ENCODE data around the gene NLRP3. TPM values are rescaled to one million over a fixed set of nuclear protein-coding genes. Genes with fewer than 3 reads are reported as not detected.
"Not testable (repeated sequence)": the region's sequence is repeated elsewhere in the genome, so short reads cannot be mapped to it uniquely, and the experiment has no call there.

NLRP3 gene
- total and polyA plus RNA-seq, 2 experiments from 2014 or later, result 0.28 to 0.76 TPM

DNA sequence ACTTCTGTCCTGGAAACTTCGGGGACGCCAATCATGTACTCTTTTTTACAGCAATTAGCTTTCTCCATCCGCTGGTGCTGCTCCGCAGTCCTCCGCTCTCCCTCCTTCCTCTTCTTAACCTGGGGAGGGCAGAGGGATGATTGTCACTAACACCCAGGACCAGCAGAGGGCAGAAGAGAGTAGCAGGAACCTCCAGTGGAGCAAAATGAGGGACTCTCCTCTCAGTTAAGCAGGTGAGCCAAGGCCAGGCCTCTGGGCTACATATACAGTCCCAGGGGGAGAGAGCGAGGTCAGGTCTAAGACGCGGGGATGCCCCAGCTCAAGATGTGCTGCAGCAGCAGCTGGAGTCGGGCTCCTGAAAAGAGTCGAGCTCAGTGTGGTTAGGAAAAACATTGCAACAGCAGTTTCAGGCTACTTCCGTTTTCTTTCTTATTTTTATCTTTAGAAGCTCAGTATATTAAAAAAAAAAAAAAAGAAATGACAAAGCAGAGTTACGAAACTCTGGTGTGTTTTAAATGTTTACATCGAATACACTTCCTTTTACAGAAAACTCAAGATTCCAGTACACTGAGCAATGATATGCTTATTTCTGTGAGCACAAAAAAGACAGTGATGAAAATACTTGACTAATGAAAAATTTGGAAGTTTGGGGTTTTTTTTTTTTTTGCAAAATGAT, 25.7 kb upstream of the NLRP3 start:
- H3K27me3 ChIP-seq (replicated peaks; ENCODE audit: insufficient read depth), result no peaks in the 10 kb centered on the region
- H3K9me3 ChIP-seq (ENCODE audit: low read depth), result no peaks in the 10 kb centered on the region
- peaks cover 8% of the 10 kb centered on the region; the same call in 1 of the 2 replicates for H3K4me1 ChIP-seq (ENCODE audit: insufficient read depth)
- H3K36me3 ChIP-seq (ENCODE audit: low read depth), result no peaks in the 10 kb centered on the region
- peak overlapping the region; percentile 83 for H3K4me2 ChIP-seq (ENCODE audit: unreplicated experiment)
- WGBS, 2 experiments (ENCODE audit: low coverage in 1 of 2, low lambda C conversion rate in 2 of 2, missing lambda C conversion rate in 2 of 2), result 2 to 6% methylated on average over 13 of the region's 13 CpGs
- DNase-seq, result peak; percentile 79
- TF ChIP-seq EZH2 (IDR thresholded peaks at IDR 0.05; ENCODE audit: insufficient read depth, poor library complexity, severe bottlenecking) (no peak), EZH2phosphoT487 (IDR thresholded peaks at IDR 0.05; ENCODE audit: insufficient read depth, low read depth) (no peak)
- no peaks in the 10 kb centered on the region for H3K79me2 ChIP-seq (ENCODE audit: insufficient read depth)
- no peaks in the 10 kb centered on the region for H3K9me2 ChIP-seq (ENCODE audit: insufficient read depth)
- no peaks in the 10 kb centered on the region for H3F3A ChIP-seq (ENCODE audit: insufficient read depth)
- H4K20me1 ChIP-seq (ENCODE audit: insufficient read depth), result no peaks in the 10 kb centered on the region
- peak overlapping the region; percentile 45 for H3K9ac ChIP-seq
- in situ Hi-C loops (cut with MboI), result no loop called here
- H2AFZ ChIP-seq, result peak overlapping the region; percentile 91
- H3K4me3 ChIP-seq, result peak overlapping the region; percentile 64
- H3K27ac ChIP-seq, result peak overlapping the region; percentile 48

GRCh38 chr1:247390996-247391395, 25.0 kb upstream of the NLRP3 start:
- Histone ChIP-seq H3K9me3 (ENCODE audit: low read depth) (no peaks in the 10 kb centered on the region), H3K9me2 (ENCODE audit: insufficient read depth) (no peaks in the 10 kb centered on the region), H2AFZ (no peak overlapping the region), H3F3A (ENCODE audit: insufficient read depth) (no peaks in the 10 kb centered on the region), H3K27ac (no peak overlapping the region), H4K20me1 (ENCODE audit: insufficient read depth) (no peaks in the 10 kb centered on the region), H3K9ac (no peak overlapping the region), H3K27me3 (replicated peaks; ENCODE audit: insufficient read depth) (no peaks in the 10 kb centered on the region), H3K4me3 (no peak overlapping the region), H3K4me2 (ENCODE audit: unreplicated experiment) (no peak overlapping the region), H3K4me1 (ENCODE audit: insufficient read depth) (peaks cover 8% of the 10 kb centered on the region; the same call in 1 of the 2 replicates), H3K36me3 (ENCODE audit: low read depth) (no peaks in the 10 kb centered on the region), H3K79me2 (ENCODE audit: insufficient read depth) (no peaks in the 10 kb centered on the region)
- WGBS, 2 experiments (ENCODE audit: low coverage in 1 of 2, low lambda C conversion rate in 2 of 2, missing lambda C conversion rate in 2 of 2), result 81 to 86% methylated on average over 4 of the region's 4 CpGs
- in situ Hi-C loops (cut with MboI), result no loop called here
- no peak for DNase-seq
- TF ChIP-seq EZH2phosphoT487 (IDR thresholded peaks at IDR 0.05; ENCODE audit: insufficient read depth, low read depth), result no peak
- no peak for TF ChIP-seq EZH2 (IDR thresholded peaks at IDR 0.05; ENCODE audit: insufficient read depth, poor library complexity, severe bottlenecking)

- no peak for DNase-seq
- no peak overlapping the region for H2AFZ ChIP-seq
- WGBS, 2 experiments (ENCODE audit: low coverage in 1 of 2, low lambda C conversion rate in 2 of 2, missing lambda C conversion rate in 2 of 2), result 38 to 45% methylated on average over 1 of the region's 1 CpG
- no peak overlapping the region for H3K9ac ChIP-seq
- H3K9me2 ChIP-seq (ENCODE audit: insufficient read depth), result no peaks in the 10 kb centered on the region
- H4K20me1 ChIP-seq (ENCODE audit: insufficient read depth), result no peaks in the 10 kb centered on the region
- in situ Hi-C loops (cut with MboI), result no loop called here
- H3K36me3 ChIP-seq (ENCODE audit: low read depth), result no peaks in the 10 kb centered on the region
- TF ChIP-seq EZH2phosphoT487 (IDR thresholded peaks at IDR 0.05; ENCODE audit: insufficient read depth, low read depth), result no peak
- no peak for TF ChIP-seq EZH2 (IDR thresholded peaks at IDR 0.05; ENCODE audit: insufficient read depth, poor library complexity, severe bottlenecking)
- H3K27me3 ChIP-seq (replicated peaks; ENCODE audit: insufficient read depth), result no peaks in the 10 kb centered on the region
- H3F3A ChIP-seq (ENCODE audit: insufficient read depth), result no peaks in the 10 kb centered on the region
- no peaks in the 10 kb centered on the region for H3K79me2 ChIP-seq (ENCODE audit: insufficient read depth)
- H3K27ac ChIP-seq, result no peak overlapping the region
- H3K4me3 ChIP-seq, result no peak overlapping the region
- H3K9me3 ChIP-seq (ENCODE audit: low read depth), result no peaks in the 10 kb centered on the region
- H3K4me2 ChIP-seq (ENCODE audit: unreplicated experiment), result no peak overlapping the region
- H3K4me1 ChIP-seq (ENCODE audit: insufficient read depth), result peaks cover 4% of the 10 kb centered on the region; the same call in 1 of the 2 replicates
Measured at GRCh38 chr1:247392088-247392487, 23.9 kb upstream of the NLRP3 start.

GRCh38 chr1:247395075-247395474, 20.9 kb upstream of the NLRP3 start:
- H3K4me1 ChIP-seq (ENCODE audit: insufficient read depth); H3K36me3 ChIP-seq (ENCODE audit: low read depth); H2AFZ ChIP-seq; DNase-seq; H3K79me2 ChIP-seq (ENCODE audit: insufficient read depth); H3K27ac ChIP-seq; H4K20me1 ChIP-seq (ENCODE audit: insufficient read depth); H3K4me2 ChIP-seq (ENCODE audit: unreplicated experiment); H3F3A ChIP-seq (ENCODE audit: insufficient read depth); H3K9me3 ChIP-seq (ENCODE audit: low read depth); H3K27me3 ChIP-seq (replicated peaks; ENCODE audit: insufficient read depth); in situ Hi-C loops (cut with MboI); H3K9me2 ChIP-seq (ENCODE audit: insufficient read depth); H3K9ac ChIP-seq; H3K4me3 ChIP-seq: not testable (repeated sequence)
- WGBS, 2 experiments (ENCODE audit: low coverage in 1 of 2, low lambda C conversion rate in 2 of 2, missing lambda C conversion rate in 2 of 2), result 50 to 55% methylated on average over 8 of the region's 8 CpGs

DNA sequence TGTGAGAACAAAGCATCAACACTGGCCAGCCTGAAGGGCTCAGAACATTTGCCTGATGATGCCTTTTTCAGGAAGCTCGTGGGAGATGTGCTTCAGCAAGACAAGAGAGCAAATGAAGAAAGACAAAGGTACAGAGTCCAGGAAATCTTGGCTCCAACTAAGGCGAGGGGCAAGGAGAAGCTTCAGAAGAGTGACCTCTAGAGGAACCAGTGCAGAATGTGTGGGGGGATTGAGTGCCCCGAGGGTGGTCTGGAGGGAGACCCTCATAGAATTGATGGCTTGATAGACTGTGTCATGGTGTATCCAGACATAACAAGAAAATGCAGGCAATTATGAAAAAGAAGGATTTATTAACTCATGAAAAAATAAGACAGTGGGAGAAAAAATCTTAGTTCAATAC, 15.3 kb upstream of the NLRP3 start:
- H4K20me1 ChIP-seq (ENCODE audit: insufficient read depth), result no peaks in the 10 kb centered on the region
- H3K79me2 ChIP-seq (ENCODE audit: insufficient read depth), result no peaks in the 10 kb centered on the region
- H3K9me3 ChIP-seq (ENCODE audit: low read depth), result no peaks in the 10 kb centered on the region
- no peak overlapping the region for H3K9ac ChIP-seq
- in situ Hi-C loops (cut with MboI), result no loop called here
- no peak overlapping the region for H3K27ac ChIP-seq
- H3K9me2 ChIP-seq (ENCODE audit: insufficient read depth), result no peaks in the 10 kb centered on the region
- no peak overlapping the region for H3K4me2 ChIP-seq (ENCODE audit: unreplicated experiment)
- no peak for TF ChIP-seq EZH2 (IDR thresholded peaks at IDR 0.05; ENCODE audit: insufficient read depth, poor library complexity, severe bottlenecking)
- TF ChIP-seq EZH2phosphoT487 (IDR thresholded peaks at IDR 0.05; ENCODE audit: insufficient read depth, low read depth), result no peak
- H2AFZ ChIP-seq, result no peak overlapping the region
- no peak overlapping the region for H3K4me3 ChIP-seq
- WGBS, 2 experiments (ENCODE audit: low coverage in 1 of 2, low lambda C conversion rate in 2 of 2, missing lambda C conversion rate in 2 of 2), result 6 to 9% methylated on average over 3 of the region's 3 CpGs
- no peaks in the 10 kb centered on the region for H3K27me3 ChIP-seq (replicated peaks; ENCODE audit: insufficient read depth)
- no peaks in the 10 kb centered on the region for H3K4me1 ChIP-seq (ENCODE audit: insufficient read depth)
- DNase-seq, result no peak
- H3F3A ChIP-seq (ENCODE audit: insufficient read depth), result no peaks in the 10 kb centered on the region
- no peaks in the 10 kb centered on the region for H3K36me3 ChIP-seq (ENCODE audit: low read depth)
